Ishikawa (cell line): ENCODE results near the gene SLC38A10.

ENCODE experiments used
- CEBPB ChIP-seq: IDR thresholded peaks from 2 replicates; pipeline ENCODE4 v1.6.1; 2012
- CREB1 ChIP-seq: IDR thresholded peaks from 2 replicates; pipeline ENCODE4 v1.6.1; 2012; ENCODE audit warnings: low read depth
- EGR1 ChIP-seq: IDR thresholded peaks from 2 replicates; pipeline ENCODE4 v1.6.1; 2012
- EP300 ChIP-seq: IDR thresholded peaks from 2 replicates; pipeline ENCODE4 v1.6.1; 2012; ENCODE audit warnings: borderline replicate concordance
- FOXM1 ChIP-seq: IDR thresholded peaks from 2 replicates; pipeline ENCODE4 v1.6.1; 2012; ENCODE audit warnings: low read depth, borderline replicate concordance
- RAD21 ChIP-seq: IDR thresholded peaks from 2 replicates; pipeline ENCODE4 v1.6.1; 2012; ENCODE audit warnings: low read depth
- REST ChIP-seq: IDR thresholded peaks from 2 replicates; pipeline ENCODE4 v1.6.1; 2012; ENCODE audit warnings: low read depth, mild to moderate bottlenecking
- TEAD4 ChIP-seq: IDR thresholded peaks from 2 replicates; pipeline ENCODE4 v1.6.1; 2012
- YY1 ChIP-seq: IDR thresholded peaks from 2 replicates; pipeline ENCODE4 v1.6.1; 2012; ENCODE audit warnings: low read depth

GRCh38 chr17:81273698-81274470 lies 21.2 kb downstream of the SLC38A10 start:
- TF ChIP-seq FOXM1 (no peak), EGR1 (no peak), TEAD4 (no peak), REST (no peak), EP300 (no peak), CREB1 (no peak), RAD21 (no peak), YY1 (no peak), CEBPB (no peak)
